ENCODE measurements around the gene DRICH1.
"Not testable (repeated sequence)": the region's sequence is repeated elsewhere in the genome, so short reads cannot be mapped to it uniquely, and the experiment has no call there.

The DRICH1 gene

DNA sequence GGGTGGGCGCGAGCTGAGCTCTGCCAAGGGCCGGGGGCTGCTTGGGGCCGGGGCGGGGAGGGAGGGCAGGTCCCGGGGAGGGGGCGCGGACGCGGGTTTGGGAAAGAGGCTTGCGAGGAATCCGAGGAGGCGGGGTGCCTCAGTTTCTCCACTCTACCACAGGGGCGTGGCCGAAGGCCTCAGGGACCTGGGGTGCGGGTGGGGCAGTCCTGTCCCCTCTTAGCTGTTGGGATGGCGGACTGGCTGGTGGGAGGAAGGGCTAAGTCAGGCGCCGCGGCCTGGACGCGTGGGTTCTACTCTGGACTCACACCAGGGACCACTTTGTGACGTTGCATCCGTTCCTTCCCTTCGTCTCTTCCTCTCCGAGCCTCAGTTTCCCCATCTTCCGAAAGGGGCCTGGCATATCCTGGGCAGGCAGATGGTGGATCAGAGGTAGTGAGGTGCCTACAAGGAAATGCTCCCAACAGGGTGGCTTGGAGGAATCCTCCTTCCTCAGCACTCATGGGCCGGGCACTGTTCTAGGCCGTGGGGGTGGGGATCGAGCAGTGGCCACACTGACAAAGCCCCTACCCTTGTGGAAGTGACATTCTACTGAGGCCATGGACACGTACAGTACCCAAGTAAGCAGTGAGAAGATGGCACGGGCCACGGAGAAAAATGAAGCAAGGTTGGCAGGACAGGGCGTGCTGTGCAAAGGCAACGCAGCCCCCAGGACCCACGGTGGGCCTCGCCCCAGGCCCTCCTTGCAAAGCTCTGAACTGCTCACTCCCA, 65.2 kb downstream of the DRICH1 start:
- DNase-seq (ENCODE audit: low read depth): no peak

DNA sequence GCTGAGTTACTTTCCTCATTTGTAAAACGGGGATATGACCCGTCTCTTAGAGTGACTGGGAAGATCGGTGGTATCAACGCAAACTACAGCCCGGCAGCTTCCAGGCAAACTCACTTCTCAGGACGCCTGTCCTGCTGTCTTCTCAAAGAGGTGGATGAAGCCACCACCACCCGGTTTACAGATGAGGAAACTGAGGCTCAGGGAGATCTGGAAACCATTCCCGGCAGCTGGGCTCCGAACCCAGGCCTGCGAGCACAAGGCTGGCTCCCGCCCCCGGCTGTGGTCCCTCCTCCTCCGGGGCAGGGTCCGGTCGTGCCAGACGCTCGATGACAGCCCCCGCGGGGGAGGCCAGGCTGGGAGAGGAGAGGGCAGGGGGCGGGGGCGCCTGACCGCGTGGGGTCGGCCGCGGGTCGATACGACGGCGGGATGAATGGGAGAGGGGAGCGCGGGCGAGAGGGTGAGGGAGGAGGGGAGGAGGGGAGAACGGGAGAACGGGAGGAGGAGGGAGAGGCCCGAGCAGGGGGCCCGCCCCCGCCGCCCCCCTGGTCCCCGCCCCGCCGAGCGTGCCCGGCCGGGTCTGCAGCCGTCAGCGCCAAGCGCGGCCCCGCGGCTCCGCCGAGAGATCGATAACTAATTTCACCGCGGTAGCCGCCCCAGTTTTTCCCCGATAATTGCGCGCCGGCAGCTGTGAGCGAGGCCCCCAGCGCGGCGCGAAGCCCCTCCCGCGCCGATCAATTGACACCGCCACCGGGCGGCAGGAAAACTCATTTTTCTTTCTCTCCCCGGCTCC, 66.0 kb downstream of the DRICH1 start:
- no peak for DNase-seq (ENCODE audit: low read depth)

DNA sequence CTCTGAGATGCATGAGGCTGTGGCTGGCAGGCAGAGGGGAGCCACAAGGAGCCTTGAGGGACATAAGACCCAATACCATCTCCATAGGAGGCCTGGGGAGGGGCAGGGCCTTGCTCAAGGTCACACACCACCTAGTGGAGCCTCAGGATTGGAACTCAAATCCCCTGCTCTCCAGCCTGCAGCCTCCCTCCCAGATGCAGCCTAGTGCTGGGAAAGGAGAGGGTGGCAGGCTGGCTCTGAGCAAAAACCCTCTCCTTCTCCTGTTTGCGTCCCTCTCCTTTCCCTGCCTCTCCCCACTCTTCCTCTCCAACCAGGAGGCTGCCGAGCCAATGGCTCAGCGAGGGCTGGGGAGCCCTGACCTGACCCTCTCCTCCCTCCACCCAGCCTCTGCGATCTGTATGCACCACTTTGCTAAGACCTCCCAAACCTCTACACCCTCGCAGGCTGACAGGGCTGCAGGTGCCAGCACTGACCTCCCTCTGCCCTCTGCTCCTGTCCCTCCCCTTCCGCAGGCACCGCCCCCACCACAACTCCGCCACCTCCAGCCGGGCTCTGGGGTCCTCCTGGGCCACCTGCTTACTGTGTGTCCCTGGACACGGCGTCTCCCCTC, 66.7 kb downstream of the DRICH1 start:
- no peak for DNase-seq (ENCODE audit: low read depth)

DNA sequence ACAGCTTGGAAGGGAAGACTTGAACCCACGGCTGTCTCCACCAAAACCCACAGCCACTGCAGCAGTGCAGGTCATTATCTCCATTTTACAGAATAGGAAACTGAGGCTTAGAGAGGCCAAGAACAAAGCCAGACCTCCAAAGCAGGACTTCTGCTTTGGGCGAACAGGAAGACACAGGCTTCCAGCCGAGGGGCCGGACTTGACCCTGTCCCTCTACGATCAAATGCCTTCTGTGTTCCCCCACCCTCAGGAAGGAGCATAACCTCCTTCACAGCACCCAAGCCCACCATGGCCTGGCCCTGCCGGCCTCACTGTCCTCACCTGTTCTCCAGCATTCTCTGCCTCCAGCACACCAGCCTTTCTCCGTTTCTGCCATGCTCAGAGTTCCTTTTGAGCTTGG, 67.8 kb downstream of the DRICH1 start:
- DNase-seq (ENCODE audit: low read depth): no peak

DNA sequence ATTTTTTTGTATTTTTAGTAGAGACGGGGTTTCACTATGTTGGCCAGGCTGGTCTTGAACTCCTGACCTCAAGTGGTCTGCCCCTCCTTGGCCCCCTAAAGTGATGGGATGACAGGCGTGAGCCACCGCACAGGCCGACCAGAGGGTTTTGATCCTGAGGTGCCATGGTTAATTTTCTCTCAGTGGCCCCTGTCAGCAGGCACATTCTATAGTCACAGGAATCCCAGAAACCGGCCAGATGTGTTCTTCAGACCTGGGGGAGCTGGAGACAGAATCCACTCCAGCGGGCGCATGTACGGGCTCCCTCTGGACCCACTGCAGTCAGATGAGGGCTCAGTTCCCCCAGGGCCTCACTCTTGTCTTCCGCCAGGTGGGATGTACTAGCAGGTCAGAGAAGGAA, 69.0 kb downstream of the DRICH1 start:
- DNase-seq (ENCODE audit: low read depth): no peak

DNA sequence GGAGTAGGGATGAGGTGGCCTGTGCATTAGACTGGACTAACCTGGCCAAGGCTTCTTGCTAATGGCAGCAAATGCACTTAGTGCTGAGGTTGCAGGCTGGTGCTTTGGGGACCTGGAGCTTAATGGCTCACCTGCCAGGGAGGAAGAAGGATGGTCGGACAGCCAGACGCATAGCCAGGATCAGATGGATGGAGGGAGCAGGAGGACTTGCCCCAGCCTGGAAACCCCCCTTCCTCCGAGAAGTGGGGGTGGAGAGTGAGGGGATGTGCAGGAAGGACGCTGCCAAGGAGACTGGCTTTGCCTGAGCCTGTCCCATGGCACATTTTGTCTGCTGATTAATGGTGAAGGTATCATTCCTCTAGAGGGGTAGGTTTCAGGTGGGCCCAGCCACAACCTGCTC, 69.9 kb downstream of the DRICH1 start:
- DNase-seq (ENCODE audit: low read depth): no peak

DNA sequence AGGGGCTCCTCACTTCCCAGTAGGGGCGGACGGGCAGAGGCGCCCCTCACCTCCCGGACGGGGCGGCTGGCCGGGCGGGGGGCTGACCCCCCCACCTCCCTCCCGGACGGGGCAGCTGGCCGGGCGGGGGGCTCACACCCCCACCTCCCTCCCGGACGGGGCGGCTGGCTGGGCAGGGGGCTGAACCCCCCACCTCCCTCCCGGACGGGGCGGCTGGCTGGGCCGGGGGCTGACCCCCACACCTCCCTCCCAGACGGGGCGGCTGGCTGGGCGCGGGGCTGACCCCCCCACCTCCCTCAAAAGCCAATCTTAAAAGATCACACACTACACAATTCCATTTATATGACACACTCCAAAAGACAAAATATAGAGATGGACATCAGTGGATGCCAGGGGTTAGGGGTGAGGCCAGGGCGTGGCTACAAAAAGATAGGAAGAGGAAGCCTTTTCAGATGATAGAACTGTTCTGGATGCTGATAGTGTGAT, 71.1 kb downstream of the DRICH1 start:
- not testable (repeated sequence) for DNase-seq (ENCODE audit: low read depth)

DNA sequence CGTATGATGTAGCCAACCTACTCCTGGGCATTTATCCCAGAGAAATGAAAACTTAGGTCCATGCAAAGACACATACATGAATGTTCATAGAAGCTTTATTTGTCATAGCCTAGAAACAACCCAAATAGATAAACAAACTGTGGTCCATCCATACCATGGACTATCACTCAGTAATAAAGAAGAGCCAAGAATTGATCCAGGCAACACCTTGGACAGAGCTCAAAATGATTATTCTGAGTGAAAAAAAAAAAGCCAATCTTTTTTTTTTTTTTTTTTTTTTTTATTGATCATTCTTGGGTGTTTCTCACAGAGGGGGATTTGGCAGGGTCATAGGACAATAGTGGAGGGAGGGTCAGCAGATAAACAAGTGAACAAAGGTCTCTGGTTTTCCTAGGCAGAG, 71.9 kb downstream of the DRICH1 start:
- not testable (repeated sequence) for DNase-seq (ENCODE audit: low read depth)

All from stimulated activated CD4-positive, alpha-beta T cell treated with anti-CD3 and anti-CD28 coated beads, Interleukin-2, amount 100 ng/mL, for 4 hours (primary cell).